ENCODE results near the gene PFKFB4. TPM values are rescaled to one million over a fixed set of nuclear protein-coding genes. Genes with fewer than 3 reads are reported as not detected.

Gene PFKFB4
- total and polyA plus RNA-seq, 12 donors, result 0.40 to 7.7 (median 1.2) TPM

DNA sequence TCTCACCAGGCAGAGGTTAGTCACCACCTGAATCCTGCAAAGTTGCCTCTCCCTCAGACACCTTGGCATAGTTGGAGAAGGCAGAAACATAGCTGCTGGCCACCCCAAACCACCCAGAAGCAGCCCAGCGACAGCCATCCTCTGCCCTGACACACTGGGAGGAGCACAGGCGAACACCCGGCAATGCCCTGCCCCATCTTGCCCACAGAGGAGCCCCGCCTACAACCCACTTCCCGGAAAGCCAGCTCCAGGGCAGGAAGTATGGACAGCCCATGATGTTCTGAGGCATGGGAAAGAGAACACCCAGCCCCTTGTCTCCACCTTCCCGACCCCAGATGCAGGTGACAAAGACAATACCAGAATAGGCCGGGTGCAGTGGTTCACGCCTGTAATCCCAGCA lies 40.0 kb downstream of the PFKFB4 start:
- H3K9me3 ChIP-seq, result no peaks in the 10 kb centered on the region
- TF ChIP-seq, protein P1, sequence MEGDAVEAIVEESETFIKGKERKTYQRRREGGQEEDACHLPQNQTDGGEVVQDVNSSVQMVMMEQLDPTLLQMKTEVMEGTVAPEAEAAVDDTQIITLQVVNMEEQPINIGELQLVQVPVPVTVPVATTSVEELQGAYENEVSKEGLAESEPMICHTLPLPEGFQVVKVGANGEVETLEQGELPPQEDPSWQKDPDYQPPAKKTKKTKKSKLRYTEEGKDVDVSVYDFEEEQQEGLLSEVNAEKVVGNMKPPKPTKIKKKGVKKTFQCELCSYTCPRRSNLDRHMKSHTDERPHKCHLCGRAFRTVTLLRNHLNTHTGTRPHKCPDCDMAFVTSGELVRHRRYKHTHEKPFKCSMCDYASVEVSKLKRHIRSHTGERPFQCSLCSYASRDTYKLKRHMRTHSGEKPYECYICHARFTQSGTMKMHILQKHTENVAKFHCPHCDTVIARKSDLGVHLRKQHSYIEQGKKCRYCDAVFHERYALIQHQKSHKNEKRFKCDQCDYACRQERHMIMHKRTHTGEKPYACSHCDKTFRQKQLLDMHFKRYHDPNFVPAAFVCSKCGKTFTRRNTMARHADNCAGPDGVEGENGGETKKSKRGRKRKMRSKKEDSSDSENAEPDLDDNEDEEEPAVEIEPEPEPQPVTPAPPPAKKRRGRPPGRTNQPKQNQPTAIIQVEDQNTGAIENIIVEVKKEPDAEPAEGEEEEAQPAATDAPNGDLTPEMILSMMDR (IDR thresholded peaks at IDR 0.05), result no peak
- DNase-seq (no peak), ATAC-seq (no peak)
- H3K4me1 ChIP-seq, result peaks cover 0 to 4% (median 0%) of the 10 kb centered on the region in 9 donors
- intact Hi-C loops (cut with DNase I), result no loop called here
- H3K27ac ChIP-seq, result no peak overlapping the region
- 72 to 80% methylated on average over 8 of the region's 8 CpGs for WGBS, 2 donors
- no peak overlapping the region for H3K4me3 ChIP-seq
- H3K36me3 ChIP-seq, result peaks cover 0 to 19% (median 0%) of the 10 kb centered on the region in 9 donors
- no peaks in the 10 kb centered on the region for H3K27me3 ChIP-seq

DNA sequence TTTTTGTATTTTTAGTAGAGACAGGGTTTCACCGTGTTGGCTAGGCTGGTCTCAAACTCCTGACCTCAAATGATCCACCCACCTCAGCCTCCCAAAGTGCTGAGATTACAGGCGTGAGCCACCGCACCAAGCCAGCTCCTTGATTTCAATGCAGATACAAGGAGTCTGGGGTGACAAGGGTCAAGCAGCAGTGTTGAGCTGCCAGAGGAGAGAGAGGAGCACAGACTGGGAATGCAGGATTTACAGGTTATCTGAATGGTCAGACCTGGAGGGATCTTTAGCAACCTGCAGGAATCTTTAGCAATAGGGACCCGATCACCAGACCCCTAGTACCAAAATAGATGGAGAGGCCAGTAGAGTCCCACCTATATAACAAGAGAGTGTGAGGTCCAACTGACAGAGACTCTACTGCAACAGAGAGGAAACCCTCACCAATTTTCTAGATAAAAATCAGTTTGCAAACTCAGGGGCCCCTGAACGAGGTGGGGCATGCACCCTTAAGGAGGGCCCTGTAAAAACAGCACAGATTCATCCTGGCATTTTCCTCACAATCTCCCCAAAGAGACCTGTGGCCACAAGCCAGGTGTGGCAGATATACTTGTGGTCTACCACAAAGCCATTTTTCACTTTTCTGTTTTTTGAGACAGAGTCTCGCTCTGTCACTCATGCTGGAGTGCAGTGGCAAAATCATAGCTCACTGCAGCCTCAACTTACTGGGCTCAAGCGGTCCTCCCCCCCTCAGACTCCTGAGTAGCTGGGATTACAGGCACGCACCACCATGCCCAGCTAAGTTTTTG lies 42.0 kb downstream of the PFKFB4 start:
- ATAC-seq (no peak), DNase-seq (no peak)
- Histone ChIP-seq H3K36me3 (peaks cover 0 to 9% (median 0%) of the 10 kb centered on the region in 9 donors), H3K4me1 (peaks cover 0 to 4% (median 0%) of the 10 kb centered on the region in 9 donors), H3K27ac (no peak overlapping the region), H3K4me3 (no peak overlapping the region), H3K9me3 (no peaks in the 10 kb centered on the region), H3K27me3 (no peaks in the 10 kb centered on the region)
- TF ChIP-seq, protein P1 (IDR thresholded peaks at IDR 0.05), result no peak
- WGBS, 2 donors, result 88 to 89% methylated on average over 8 of the region's 8 CpGs
- intact Hi-C loops (cut with DNase I), result loop anchor here in 1 of 10 donors (5.0 kb wide), 1 partner anchor 52 kb away; no protein-coding TSS in a partner anchor

DNA sequence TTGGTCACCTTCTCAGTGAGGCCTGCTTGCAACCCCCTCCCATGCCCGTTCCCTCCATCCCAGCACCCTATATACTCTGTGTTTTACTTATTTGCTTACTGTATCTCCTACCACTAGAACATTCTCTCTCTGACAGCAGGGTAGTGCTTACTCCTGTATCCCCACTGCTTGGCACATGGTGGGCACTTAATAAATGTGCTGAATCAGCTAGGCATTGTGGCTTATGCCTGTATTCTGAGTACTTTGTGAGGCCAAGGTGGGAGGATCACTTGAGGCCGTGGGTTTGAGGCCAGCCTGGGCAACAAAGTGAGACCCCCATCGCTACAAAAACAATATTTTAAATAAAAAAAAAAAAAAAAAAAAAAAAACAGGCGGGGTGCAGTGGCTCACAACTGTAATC lies 45.1 kb downstream of the PFKFB4 start:
- TF ChIP-seq, protein P1 (IDR thresholded peaks at IDR 0.05), result no peak
- Histone ChIP-seq H3K9me3 (no peaks in the 10 kb centered on the region), H3K36me3 (no peaks in the 10 kb centered on the region), H3K4me1 (peaks cover 0 to 15% (median 0%) of the 10 kb centered on the region in 9 donors), H3K4me3 (no peak overlapping the region), H3K27ac (no peak overlapping the region), H3K27me3 (no peaks in the 10 kb centered on the region)
- intact Hi-C loops (cut with DNase I), result loop anchor here in 1 of 10 donors (5.0 kb wide), 1 partner anchor 49 kb away; no protein-coding TSS in a partner anchor
- ATAC-seq (no peak), DNase-seq (no peak)
- WGBS, 2 donors, result 88 to 89% methylated on average over 4 of the region's 4 CpGs

DNA sequence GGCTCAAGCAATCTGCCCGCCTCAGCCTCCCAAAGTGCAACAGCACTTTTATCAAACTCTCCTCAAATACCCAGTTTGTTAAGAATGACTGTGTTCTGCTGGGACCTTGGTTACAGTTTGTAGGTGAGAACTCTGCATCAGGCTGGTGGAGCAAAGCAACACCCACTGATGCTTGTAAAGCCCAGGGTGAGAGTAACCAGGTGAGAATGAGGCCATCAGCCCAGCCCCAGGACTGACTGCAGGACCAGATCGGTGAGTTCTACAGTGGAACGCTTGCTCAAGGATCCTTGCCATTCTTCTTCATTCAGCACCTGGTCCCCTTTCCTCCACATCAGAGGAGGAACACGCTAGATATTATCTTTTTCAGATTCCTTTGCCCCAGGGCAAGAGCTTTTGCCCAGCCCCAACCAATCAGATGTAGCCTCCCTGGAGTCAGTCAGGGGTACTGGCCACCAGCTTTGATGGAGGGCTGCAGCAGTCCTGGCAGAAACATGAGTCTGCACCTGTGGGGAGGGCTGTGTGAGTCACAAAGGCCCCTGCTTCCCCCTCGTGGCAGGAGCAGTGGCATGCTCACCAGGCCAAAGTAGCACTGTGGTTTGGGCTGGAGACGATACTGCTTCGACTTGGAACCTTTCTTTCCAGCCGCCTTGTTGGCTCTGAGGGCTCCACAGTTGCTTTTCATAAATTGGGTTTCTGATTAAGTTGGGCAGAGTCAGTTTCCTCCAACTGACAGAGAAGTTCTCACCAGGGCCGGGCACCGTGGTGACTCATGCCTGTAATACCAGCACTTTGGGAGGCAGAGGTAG lies 49.1 kb downstream of the PFKFB4 start:
- Histone ChIP-seq H3K27ac (peak overlapping the region in 4 of 10 donors; percentile 15 to 50 (median 28)), H3K36me3 (no peaks in the 10 kb centered on the region), H3K4me3 (no peak overlapping the region), H3K4me1 (peaks cover 8 to 39% (median 21%) of the 10 kb centered on the region in 9 donors), H3K9me3 (no peaks in the 10 kb centered on the region), H3K27me3 (no peaks in the 10 kb centered on the region)
- 49 to 51% methylated on average over 10 of the region's 10 CpGs for WGBS, 2 donors
- intact Hi-C loops (cut with DNase I), result loop anchor here in 4 of 10 donors (1.0 to 5.0 kb wide), 3 partner anchors 42 to 45 kb away; no protein-coding TSS in a partner anchor
- DNase-seq (peak; percentile 39 to 40), ATAC-seq (peak in 3 of 8 donors; percentile 25 to 47 (median 40))
- TF ChIP-seq, protein P1 (IDR thresholded peaks at IDR 0.05), result peak in 7 of 9 donors; percentile 43 to 69 (median 54)

Measured in heart right ventricle (tissue), 16 donors.